K562 (cell line): Measurements from ENCODE around the gene SLAMF9. TPM values are rescaled to one million over a fixed set of nuclear protein-coding genes. Genes with fewer than 3 reads are reported as not detected.

ENCODE experiments used
- ATAC-seq: fragments of 200-7000 bp; cut with Tn5 transposase; 3 replicates; pipeline ENCODE4 v1.9.1; 2020; ENCODE audit warnings: moderate library complexity
- BruUV-seq: library from RNA; stranded (reverse); fragments of 400-500 nt; replicated peaks from 2 replicates; lab custom pipeline; 2021; lab: Mats Ljungman, UMichigan
- CTCF ChIA-PET: fragments of 300-600 bp; formaldehyde crosslinking; extraction: SDS; loops from one replicate; lab custom pipeline; 2021; ENCODE audit warnings: low intra/inter-chr PET ratio; lab: Yijun Ruan, JAX
- POLR2A ChIA-PET: fragments of 300-600, 350-650 bp; sonication (Branson Sonifier 250); formaldehyde crosslinking; extraction: SDS; loops from one replicate; lab custom pipeline; 2021; ENCODE audit warnings: antibody characterized with exemption, inconsistent platforms; lab: Yijun Ruan, JAX
- DNase-seq, 4 experiments: peaks; one replicate each; pipeline versions ENCODE4 v3.0.0 to v3.0.0-alpha.2; 2011 to 2018; ENCODE audit warnings: low spot score in 3 of 4, mixed read lengths in 3 of 4; ENCODE audit errors: extremely low read depth in 1 of 4
- FAIRE-seq: peaks from 2 replicates; lab custom pipeline; 2011; peaks lifted over from hg19 to GRCh38; lab: Jason Lieb, UNC
- H2AFZ ChIP-seq: 2 replicates; pipeline ENCODE4 v1.6.0; 2011; ENCODE audit warnings: low read depth, low read length, control low read depth, inconsistent platforms
- H3K27ac ChIP-seq: fragments of 200-600 bp; 3 replicates; pipeline ENCODE4 v1.8.0; 2011; ENCODE audit warnings: low read depth, mild to moderate bottlenecking, control low read depth, inconsistent platforms, low read length, moderate library complexity, mixed read lengths; ENCODE audit errors: extremely low read depth
- H3K27me3 ChIP-seq, 2 experiments: fragments of 300-600 bp in 1 of 2; 2 replicates in 1 of 2; 3 replicates in 1 of 2; pipeline versions ENCODE4 v1.6.0 to v1.8.0; 2011; ENCODE audit warnings: inconsistent platforms in 2 of 2, low read length in 2 of 2, mild to moderate bottlenecking in 1 of 2, mixed read lengths in 1 of 2, moderate library complexity in 1 of 2; ENCODE audit not compliant: control insufficient read depth in 2 of 2, insufficient read depth in 2 of 2
- H3K36me3 ChIP-seq: fragments of 300-600 bp; 3 replicates; pipeline ENCODE4 v1.8.0; 2011; ENCODE audit warnings: mild to moderate bottlenecking, low read length, inconsistent platforms; ENCODE audit not compliant: control insufficient read depth, insufficient read depth
- H3K4me1 ChIP-seq, 2 experiments: fragments of 200-600 bp in 1 of 2; replicated peaks in 1 of 2; 2 replicates in 1 of 2; 3 replicates in 1 of 2; pipeline versions ENCODE4 v1.5.1 to v1.8.0; 2011; ENCODE audit warnings: inconsistent platforms in 2 of 2, low read length in 2 of 2, mild to moderate bottlenecking in 1 of 2, mixed read lengths in 1 of 2, moderate library complexity in 1 of 2; ENCODE audit not compliant: control insufficient read depth in 2 of 2, insufficient read depth in 2 of 2
- H3K4me2 ChIP-seq: 2 replicates; pipeline ENCODE4 v1.6.1; 2011; ENCODE audit warnings: low read length, control low read depth, inconsistent platforms, mixed read lengths; ENCODE audit not compliant: insufficient read depth
- H3K4me3 ChIP-seq: fragments of 200-600 bp; sonication (generic), shearing (Covaris generic); 2 replicates; pipeline ENCODE4 v1.5.1; 2016; ENCODE audit warnings: control low read depth, inconsistent platforms
- H3K79me2 ChIP-seq: fragments of 200-600 bp; 3 replicates; pipeline ENCODE4 v1.8.0; 2011; ENCODE audit warnings: low read length, inconsistent platforms; ENCODE audit not compliant: control insufficient read depth, insufficient read depth
- H3K9ac ChIP-seq, 2 experiments: 2 replicates each; pipeline versions ENCODE4 v1.6.0 to v1.6.1; 2011; ENCODE audit warnings: low read depth in 2 of 2, low read length in 2 of 2, control low read depth in 1 of 2, inconsistent platforms in 1 of 2, mild to moderate bottlenecking in 1 of 2, mixed read lengths in 1 of 2; ENCODE audit not compliant: insufficient read depth in 1 of 2
- H3K9me1 ChIP-seq: one replicate; pipeline ENCODE4 v1.6.0; 2011; ENCODE audit warnings: inconsistent platforms, mild to moderate bottlenecking, low read length, moderate library complexity; ENCODE audit not compliant: control insufficient read depth, insufficient read depth
- H3K9me3 ChIP-seq: replicated peaks from 2 replicates; pipeline ENCODE4 v1.5.1; 2011; ENCODE audit warnings: low read depth, low read length, inconsistent platforms; ENCODE audit not compliant: control insufficient read depth, insufficient read depth
- H4K20me1 ChIP-seq: replicated peaks from 2 replicates; pipeline ENCODE4 v1.6.1; 2011; ENCODE audit warnings: low read length, inconsistent platforms, mixed read lengths; ENCODE audit not compliant: control insufficient read depth, insufficient read depth
- HNRNPK ChIP-seq: fragments of 200-400 bp; formaldehyde crosslinking; IDR thresholded peaks from one replicate; pipeline ENCODE4 v1.6.1; 2018; ENCODE audit warnings: mild to moderate bottlenecking, low read depth, low read length; ENCODE audit not compliant: poor library complexity, severe bottlenecking
- L3MBTL2 ChIP-seq: fragments of 450-650 bp; IDR thresholded peaks from 2 replicates; pipeline ENCODE4 v1.6.1; 2016; ENCODE audit warnings: mild to moderate bottlenecking, moderate library complexity
- SP1 ChIP-seq: sonication (generic); formaldehyde crosslinking; IDR thresholded peaks from 2 replicates; pipeline ENCODE4 v1.8.1; 2022; ENCODE audit warnings: mild to moderate bottlenecking, missing genetic modification reagents
- ZBTB43 ChIP-seq: sonication (generic); formaldehyde crosslinking; IDR thresholded peaks from 2 replicates; pipeline ENCODE4 v1.8.0; 2023; ENCODE audit warnings: mild to moderate bottlenecking, missing genetic modification reagents
- ZNF354B ChIP-seq: fragments of 250-450 bp; sonication (Bioruptor Pico); IDR thresholded peaks from 2 replicates; pipeline ENCODE4 v1.4.0; 2020
- ZNF41 ChIP-seq: fragments of 250-450 bp; sonication (Bioruptor Pico); conservative IDR thresholded peaks from 2 replicates; pipeline ENCODE4 v1.4.0; 2020; ENCODE audit warnings: mild to moderate bottlenecking
- WGBS: fragments of 100-300 bp; shearing (Covaris generic); methylation state at CpG from one replicate; pipeline ENCODE4 v1.1.6; 2016; ENCODE audit warnings: low coverage, mixed read lengths; ENCODE audit not compliant: insufficient coverage; ENCODE audit errors: missing lambda C conversion rate; 5-methylcytosine and 5-hydroxymethylcytosine counted together
- in situ Hi-C: fragments of 300-500 bp; cut with MboI; formaldehyde crosslinking; loops from 4 replicates; pipeline ENCODE4 v1.15.0; 2018; ENCODE audit warnings: inconsistent platforms, mixed read lengths
- intact Hi-C: fragments of 100-400 bp; cut with micrococcal nuclease; formaldehyde crosslinking; loops from 2 replicates; pipeline ENCODE4 v1.14.2; 2022
- polyA plus RNA-seq, 8 experiments: library from polyadenylated mRNA; depleted of rRNA in 4 of 8; stranded (reverse) in 5 of 8; unstranded in 3 of 8; fragments of >200 nt; fragmentation: Nextera tagmentation in 2 of 8; fragmentation: Illumina TruSeq in 1 of 8; extraction: Ambion mirVana in 2 of 8; extraction: Trizol in 1 of 8; gene quantifications; 2 replicates each; pipeline versions ENCODE4 v1.2.1 to v1.2.3, GENCODE V29; 2011 to 2014; ENCODE audit warnings: inconsistent platforms in 1 of 8, missing spikeins in 1 of 8
- total RNA-seq, 7 experiments: library from RNA; depleted of rRNA in 6 of 7; stranded (reverse); fragments of >200 nt in 6 of 7; fragmentation: Illumina TruSeq in 2 of 7; extraction: Trizol in 2 of 7; gene quantifications; 2 replicates each; pipeline versions ENCODE4 v1.2.1 to v1.2.3, GENCODE V29; 2011 to 2021; ENCODE audit warnings: low replicate concordance in 1 of 7

SLAMF9 gene
- total and polyA plus RNA-seq, 9 of the 15 experiments (the other 6 are each of a cell fraction or from before 2014, with no cell fraction given): 0.13 to 0.21 TPM; not detected in 7

- no peak for FAIRE-seq
Observed at GRCh38 chr1:159933347-159933746, 20.7 kb downstream of the SLAMF9 start.

More at GRCh38 chr1:159933347-159933746, 20.7 kb downstream of the SLAMF9 start:
- Histone ChIP-seq H3K9me1 (no peaks in the 10 kb centered on the region), H3K36me3 (no peaks in the 10 kb centered on the region), H2AFZ (no peak overlapping the region), H3K4me3 (no peak overlapping the region), H3K27ac (no peak overlapping the region), H3K27me3 (peaks cover 9 to 51% of the 10 kb centered on the region in 2 experiments; a peak in 4 of 5 replicates), H3K4me2 (no peak overlapping the region), H3K4me1 (peaks cover 8 to 45% of the 10 kb centered on the region in 2 experiments; a peak in 4 of 5 replicates), H3K9ac (no peak overlapping the region), H3K9me3 (no peaks in the 10 kb centered on the region), H3K79me2 (no peaks in the 10 kb centered on the region), H4K20me1 (no peaks in the 10 kb centered on the region; the same call in 1 of the 2 replicates)
- no TSS peak for BruUV-seq
- intact Hi-C loops (no loop called here), in situ Hi-C loops (no loop called here)
- ATAC-seq (no peak), DNase-seq (no peak)
- ChIA-PET POLR2A (interaction anchor here (0.5 to 1.7 kb wide), 4 partner anchors 8 to 46 kb away, joined by 3 to 5 read pairs (median 4); partner anchors contain the start of genes IGSF9 and TAGLN2), CTCF (no interaction called here)
- WGBS: 15% methylated on average over 4 of the region's 4 CpGs
- TF ChIP-seq SP1 (CRISPR knock-in tag): no peak
- no peak for TF ChIP-seq L3MBTL2
- TF ChIP-seq ZNF354B (CRISPR knock-in tag): no peak
- TF ChIP-seq ZBTB43 (CRISPR knock-in tag): no peak
- no peak for TF ChIP-seq ZNF41 (CRISPR knock-in tag)
- TF ChIP-seq HNRNPK: no peak
